Measurements from ENCODE around the gene NANOGP8.
A peak's percentile ranks its signal among the peaks of the same experiment; 100 is the strongest.
"Not testable (repeated sequence)": the region's sequence is repeated elsewhere in the genome, so short reads cannot be mapped to it uniquely, and the experiment has no call there.

Gene NANOGP8

GRCh38 chr15:35092846-35093245 is 7.8 kb upstream of the NANOGP8 start:
- no peak for DNase-seq (ENCODE audit: low spot score)

GRCh38 chr15:35092311-35092710 is 7.2 kb upstream of the NANOGP8 start:
- no peak for DNase-seq (ENCODE audit: low spot score)

GRCh38 chr15:35090104-35090807 is 5.2 kb upstream of the NANOGP8 start:
- no peak for DNase-seq (ENCODE audit: low spot score)

DNA sequence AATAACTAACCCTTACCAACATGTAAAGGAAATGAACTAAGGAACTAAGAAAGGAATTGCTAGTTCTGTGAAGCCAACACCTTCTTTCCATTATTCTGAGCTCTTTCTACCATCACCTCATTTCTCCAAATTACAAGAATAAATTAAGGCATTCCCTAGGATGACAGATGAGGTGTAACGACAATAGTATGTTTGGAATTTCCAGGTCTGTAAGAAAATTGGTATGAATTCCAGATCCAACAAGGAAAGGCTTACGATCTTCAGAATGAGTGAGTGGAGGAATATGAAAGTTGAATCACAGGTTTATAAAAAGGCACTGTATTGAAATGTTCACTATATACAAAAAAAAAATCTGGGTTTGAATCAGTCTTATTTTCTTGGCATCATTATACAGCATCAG is 4.5 kb upstream of the NANOGP8 start:
- DNase-seq (ENCODE audit: low spot score): no peak

DNA sequence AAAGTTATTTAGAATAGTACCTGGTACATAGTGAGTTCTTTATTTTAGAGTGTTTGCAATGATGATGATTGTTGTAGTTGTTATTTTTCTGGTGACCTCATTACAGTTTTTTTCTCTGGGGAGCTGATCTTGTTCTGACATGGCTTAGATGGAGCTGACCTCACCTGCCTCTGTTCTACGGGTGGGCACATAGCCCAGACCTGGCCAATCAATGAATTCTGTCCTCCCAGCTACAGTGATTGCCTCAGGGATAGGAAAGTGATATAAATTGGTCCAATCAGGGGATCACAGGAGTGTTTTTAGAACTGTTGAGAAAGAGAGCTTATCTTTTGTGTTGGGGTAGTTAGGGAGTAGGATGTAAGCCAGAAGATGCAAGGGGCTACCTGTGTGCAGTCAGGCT is 3.2 kb upstream of the NANOGP8 start:
- DNase-seq (ENCODE audit: low spot score): no peak

DNA sequence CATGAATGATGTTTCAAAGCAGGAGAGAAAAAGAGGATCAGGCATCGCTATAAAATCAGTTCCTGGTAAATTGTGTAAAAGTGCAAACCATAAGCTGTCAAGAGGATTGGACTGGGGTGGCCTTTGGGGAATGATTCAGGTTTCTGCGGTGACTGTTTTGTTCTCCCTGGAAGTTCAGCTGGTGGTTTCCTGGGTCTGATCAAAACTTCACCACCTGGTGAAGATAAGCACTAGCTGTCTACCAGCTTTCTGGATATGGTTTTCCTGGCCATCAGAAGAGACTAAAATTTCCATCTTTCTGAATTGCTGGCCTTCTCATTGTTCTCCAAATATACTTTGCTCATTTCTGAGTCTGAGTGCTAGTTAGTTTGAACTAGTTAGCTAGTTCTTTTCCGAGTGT is 2.7 kb upstream of the NANOGP8 start:
- DNase-seq (ENCODE audit: low spot score): no peak

DNA sequence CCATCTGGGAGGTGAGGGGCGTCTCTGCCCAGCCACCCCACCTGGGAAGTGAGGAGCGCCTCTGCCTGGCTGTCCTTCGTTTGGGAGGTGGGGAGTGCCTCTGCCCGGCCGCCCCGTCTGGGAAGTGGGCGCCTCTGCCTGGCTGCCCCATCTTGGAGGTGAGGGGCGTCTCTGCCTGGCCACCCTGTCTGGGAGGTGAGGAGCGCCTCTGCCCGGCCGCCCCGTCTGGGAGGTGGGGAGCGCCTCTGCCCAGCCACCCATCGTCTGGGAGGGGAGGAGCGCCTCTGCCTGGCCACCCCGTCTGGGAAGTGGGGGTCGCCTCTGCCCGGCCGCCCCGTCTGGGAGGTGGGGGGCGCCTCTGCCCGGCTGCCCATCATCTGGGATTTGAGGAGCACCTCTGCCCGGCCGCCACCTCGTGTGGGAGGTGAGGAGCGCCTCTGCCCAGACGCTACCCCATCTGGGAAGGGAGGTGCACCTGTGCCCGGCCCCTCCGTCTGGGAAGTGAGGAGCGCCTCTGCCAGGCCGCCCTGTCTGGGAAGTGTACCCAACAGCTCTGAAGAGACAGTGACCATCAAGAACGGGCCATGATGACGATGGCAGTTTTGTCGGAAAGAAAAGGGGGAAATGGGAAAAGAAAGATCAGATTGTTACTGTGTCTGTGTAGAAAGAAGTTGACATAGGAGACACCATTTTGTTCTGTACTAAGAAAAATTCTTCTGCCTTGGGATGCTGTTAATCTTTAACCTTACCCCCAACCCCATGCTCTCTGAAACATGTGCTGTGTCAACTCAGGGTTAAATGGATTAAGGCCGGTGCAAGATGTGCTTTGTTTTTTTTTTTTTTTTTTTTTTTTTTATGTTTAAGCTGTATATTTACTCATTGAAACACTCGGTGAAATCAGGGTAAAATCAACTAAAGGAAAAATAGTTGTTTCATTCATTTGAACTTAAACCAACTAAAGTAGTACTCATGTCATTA is 2.4 kb downstream of the NANOGP8 start:
- not testable (repeated sequence) for DNase-seq (ENCODE audit: low spot score)

GRCh38 chr15:35081626-35082365 is 3.3 kb downstream of the NANOGP8 start:
- DNase-seq (ENCODE audit: low spot score): not testable (repeated sequence)

DNA sequence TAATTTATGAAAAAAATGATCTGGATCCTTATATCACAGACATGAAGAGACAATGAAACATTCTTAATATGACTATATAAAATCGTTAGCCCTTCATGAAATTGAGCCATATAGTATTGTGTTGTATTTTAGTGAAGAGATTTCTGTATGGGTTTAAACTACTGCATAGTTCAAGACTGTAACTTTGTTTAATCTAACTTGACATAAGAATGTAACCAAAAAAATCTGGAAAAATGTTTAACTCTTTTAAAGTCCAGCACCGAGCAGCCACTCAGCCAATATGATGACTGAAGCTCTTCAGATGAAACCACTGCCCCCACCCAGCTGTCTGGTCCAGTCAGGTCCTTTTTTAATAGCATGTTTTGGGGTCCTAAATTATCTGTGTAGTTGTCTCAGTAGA is 4.9 kb downstream of the NANOGP8 start:
- no peak for DNase-seq (ENCODE audit: low spot score)

- DNase-seq (ENCODE audit: low spot score): peak; percentile 65
Observed at GRCh38 chr15:35078221-35078915, 6.7 kb downstream of the NANOGP8 start.

DNA sequence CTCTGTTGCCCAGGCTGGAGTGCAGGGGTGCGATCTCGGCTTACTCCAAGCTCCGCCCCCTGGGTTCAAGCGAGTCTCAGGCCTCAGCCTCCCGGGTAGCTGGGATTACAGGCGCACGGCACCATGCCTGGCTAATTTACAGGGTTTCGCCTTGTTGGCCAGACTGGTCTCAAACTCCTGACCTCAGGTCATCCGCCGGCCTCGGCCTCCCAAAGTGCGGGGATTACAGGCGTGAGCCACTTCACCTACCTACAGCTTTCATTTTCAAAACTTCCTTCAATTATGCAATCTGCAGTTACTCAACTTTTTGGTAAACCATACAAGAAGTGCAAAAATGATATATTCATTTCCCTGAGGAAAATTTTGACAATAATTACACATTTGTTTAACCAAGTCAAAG is 14.0 kb downstream of the NANOGP8 start:
- DNase-seq (ENCODE audit: low spot score): no peak

DNA sequence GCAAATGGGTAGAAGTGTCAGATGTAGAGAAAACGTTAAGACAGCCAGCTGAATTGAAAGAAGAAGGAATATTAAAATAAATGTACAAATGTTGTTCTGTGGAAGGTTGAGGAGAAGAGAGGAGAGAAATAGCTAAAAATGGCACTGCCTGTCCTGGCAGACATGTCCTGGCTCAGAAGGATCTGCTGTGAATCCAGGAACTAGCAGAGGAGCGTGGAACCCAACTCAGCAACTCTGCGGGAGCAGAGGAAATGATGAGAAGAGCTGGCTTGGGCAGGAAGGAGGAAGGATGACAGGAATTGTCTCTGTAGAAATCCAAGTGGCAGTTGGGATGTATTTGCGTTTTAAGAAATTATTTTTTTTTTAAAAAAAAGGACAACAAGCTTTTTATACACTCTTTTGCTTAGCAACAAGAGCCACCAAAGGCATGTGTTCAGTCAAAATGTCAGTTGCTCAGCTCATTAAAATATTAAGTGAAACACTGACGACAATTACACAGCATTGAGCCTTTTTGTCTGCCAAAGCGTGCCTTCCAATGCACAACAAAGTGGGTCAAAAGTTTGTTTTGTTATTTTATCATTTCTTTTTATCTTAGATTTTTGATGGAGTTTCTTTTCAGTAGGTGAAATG is 16.1 kb downstream of the NANOGP8 start:
- no peak for DNase-seq (ENCODE audit: low spot score)

DNA sequence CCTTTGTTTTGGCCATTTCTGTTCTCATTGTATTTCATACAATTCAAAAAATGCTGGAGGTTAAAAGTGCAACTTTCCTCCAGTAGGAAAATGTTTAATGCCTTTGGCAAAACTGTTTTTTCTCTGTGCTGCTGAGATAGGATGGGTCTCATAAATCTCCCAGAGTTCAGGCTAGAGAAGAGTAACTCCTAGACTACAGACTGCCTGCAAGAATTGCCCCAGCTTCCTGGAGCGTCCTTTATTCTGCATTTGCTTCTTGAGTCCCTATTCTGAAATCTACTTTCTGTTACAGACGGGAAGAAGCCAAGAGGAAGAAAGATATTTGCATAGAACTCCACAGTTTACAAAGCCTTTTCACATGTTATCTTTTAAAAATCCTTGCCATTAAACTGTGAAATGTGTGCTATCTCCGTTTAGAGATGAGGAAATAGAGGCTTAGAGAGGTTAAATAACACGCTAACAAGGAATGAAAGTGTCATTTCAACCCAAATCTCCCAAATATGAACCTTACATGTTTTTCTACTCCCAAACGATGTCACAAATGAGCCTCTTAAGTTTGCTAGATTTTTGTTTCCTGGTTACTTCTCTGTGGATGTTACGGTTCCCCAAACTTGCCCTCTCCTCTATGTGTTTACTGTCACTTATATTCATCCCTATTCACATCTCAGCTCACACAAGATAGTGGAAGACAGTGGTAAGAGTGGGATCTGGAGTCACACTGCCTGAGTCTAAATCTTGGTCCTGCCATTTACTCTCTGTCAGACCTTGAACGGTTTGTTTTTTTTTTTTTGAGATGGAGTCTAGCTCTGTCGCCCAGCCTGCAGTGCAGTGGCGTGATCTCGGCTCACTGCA is 17.4 kb downstream of the NANOGP8 start:
- DNase-seq (ENCODE audit: low spot score): no peak

- DNase-seq (ENCODE audit: low spot score): no peak
Observed at GRCh38 chr15:35066094-35066493, 19.0 kb downstream of the NANOGP8 start.

DNA sequence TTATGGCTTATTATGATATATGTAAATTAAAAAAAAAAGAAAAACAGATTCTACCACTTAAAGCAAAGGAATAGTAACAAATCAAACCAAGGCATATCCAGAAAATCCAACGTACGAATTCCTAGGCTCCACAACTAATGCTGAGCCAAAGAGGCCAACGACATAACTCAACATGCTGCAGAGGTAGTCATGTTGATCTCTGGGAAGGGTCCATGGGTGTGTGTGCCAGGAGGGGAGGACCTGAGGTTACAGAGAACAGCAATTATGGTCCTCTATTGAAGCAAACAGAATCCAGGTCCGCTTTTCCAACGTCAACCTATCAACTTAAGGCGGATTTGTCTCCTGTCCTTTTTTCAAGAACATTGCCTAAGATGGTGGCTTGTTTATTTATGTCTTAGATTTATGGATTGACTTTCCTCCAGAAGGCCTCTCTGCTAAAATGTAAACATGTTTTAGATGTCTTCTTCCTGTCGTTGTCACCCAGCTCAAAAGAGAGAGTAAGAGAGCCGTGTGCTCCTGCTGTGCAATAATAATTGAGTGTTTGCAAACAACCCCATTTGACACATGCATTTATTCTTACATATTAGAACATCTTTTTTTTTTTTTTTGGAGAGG is 20.4 kb downstream of the NANOGP8 start:
- no peak for DNase-seq (ENCODE audit: low spot score)

DNA sequence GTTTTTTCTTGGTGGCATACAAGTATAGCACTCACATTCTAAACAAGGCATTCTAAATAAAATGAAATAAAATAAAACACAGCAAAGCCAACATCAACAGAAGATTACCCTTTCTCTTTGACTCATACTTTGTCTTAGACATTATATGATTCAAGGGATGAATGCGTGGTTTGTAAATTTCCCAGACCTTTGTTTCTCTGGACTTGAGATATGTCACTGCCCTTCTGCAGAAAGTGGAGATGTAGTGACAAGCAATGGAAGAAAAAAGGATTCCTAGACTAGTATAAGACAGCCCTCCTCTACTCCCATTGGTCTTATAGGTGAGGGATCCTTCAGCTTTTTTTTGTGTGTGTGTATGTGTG is 22.4 kb downstream of the NANOGP8 start:
- no peak for DNase-seq (ENCODE audit: low spot score)

- DNase-seq (ENCODE audit: low spot score): no peak
Observed at GRCh38 chr15:35061825-35062737, 23.0 kb downstream of the NANOGP8 start.

DNA sequence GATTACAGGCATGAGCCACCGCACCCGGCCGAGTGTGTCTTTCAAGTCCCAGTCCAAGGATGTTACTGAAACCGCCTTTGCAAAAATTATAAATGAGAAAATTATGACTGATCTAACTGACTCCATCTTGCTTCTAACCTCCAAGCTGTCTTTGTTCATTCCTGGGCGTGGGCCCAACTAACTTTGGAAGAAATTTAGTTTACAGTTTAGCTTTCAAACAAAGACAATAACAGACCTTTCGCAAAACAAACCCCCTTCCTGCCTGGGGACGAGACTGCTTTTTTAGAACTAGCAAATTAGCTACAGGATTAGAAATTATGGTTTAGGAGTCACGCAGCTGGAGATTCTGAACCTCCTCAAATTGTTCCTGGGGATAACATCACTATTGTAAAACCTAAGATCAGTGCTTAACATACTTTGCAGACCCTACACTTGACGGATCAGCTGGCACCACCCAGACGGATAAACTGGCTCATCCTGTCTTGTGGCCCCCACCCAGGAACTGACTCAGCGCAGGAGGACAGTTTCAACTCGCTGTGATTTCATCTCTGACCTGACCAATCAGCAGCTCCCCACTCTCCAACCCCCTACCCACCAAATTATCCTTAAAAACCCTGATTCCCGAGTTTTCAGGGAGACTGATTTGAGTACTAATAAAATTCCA is 23.8 kb downstream of the NANOGP8 start:
- no peak for DNase-seq (ENCODE audit: low spot score)
